ENCODE measurements around the gene UQCRC2.

UQCRC2 gene

GRCh38 chr16:21980032-21980431, 26.9 kb downstream of the UQCRC2 start:
- DNase-seq: no peak
- no peaks in the 10 kb centered on the region for H3K4me1 ChIP-seq (ENCODE audit: low read length)
- H3K79me2 ChIP-seq (ENCODE audit: low read length): no peaks in the 10 kb centered on the region
- no peaks in the 10 kb centered on the region for H4K20me1 ChIP-seq (ENCODE audit: insufficient read depth, low read length)
- H3K9me2 ChIP-seq (replicated peaks; ENCODE audit: insufficient read depth, low read length): no peaks in the 10 kb centered on the region
- H3K4me2 ChIP-seq (ENCODE audit: low read depth, low read length): no peak overlapping the region
- H3K36me3 ChIP-seq (replicated peaks; ENCODE audit: insufficient read depth, low read length): peaks cover 38% of the 10 kb centered on the region
- H3K27me3 ChIP-seq (replicated peaks; ENCODE audit: insufficient read depth, low read length): no peaks in the 10 kb centered on the region
- no peak overlapping the region for H3K27ac ChIP-seq (ENCODE audit: low read length)
- H2AFZ ChIP-seq (ENCODE audit: low read length): no peak overlapping the region
- no peak overlapping the region for H3K4me3 ChIP-seq (ENCODE audit: low read length)
- no peak overlapping the region for H3K9ac ChIP-seq (ENCODE audit: low read length)
- H3K9me3 ChIP-seq (replicated peaks; ENCODE audit: insufficient read depth, low read length): no peaks in the 10 kb centered on the region
- no peaks in the 10 kb centered on the region for H3F3A ChIP-seq (ENCODE audit: insufficient read depth, low read length)
- TF ChIP-seq EZH2 (optimal IDR thresholded peaks at IDR 0.05; ENCODE audit: low read depth, low read length) (no peak), EZH2phosphoT487 (IDR thresholded peaks at IDR 0.05; ENCODE audit: low read length) (no peak)
- TF ChIP-seq, protein P1, sequence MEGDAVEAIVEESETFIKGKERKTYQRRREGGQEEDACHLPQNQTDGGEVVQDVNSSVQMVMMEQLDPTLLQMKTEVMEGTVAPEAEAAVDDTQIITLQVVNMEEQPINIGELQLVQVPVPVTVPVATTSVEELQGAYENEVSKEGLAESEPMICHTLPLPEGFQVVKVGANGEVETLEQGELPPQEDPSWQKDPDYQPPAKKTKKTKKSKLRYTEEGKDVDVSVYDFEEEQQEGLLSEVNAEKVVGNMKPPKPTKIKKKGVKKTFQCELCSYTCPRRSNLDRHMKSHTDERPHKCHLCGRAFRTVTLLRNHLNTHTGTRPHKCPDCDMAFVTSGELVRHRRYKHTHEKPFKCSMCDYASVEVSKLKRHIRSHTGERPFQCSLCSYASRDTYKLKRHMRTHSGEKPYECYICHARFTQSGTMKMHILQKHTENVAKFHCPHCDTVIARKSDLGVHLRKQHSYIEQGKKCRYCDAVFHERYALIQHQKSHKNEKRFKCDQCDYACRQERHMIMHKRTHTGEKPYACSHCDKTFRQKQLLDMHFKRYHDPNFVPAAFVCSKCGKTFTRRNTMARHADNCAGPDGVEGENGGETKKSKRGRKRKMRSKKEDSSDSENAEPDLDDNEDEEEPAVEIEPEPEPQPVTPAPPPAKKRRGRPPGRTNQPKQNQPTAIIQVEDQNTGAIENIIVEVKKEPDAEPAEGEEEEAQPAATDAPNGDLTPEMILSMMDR (IDR thresholded peaks at IDR 0.05; ENCODE audit: low read length): no peak

GRCh38 chr16:21982108-21982507, 28.9 kb downstream of the UQCRC2 start:
- Histone ChIP-seq H2AFZ (ENCODE audit: low read length) (no peak overlapping the region), H3K4me2 (ENCODE audit: low read depth, low read length) (no peak overlapping the region), H3K79me2 (ENCODE audit: low read length) (no peaks in the 10 kb centered on the region), H3K9ac (ENCODE audit: low read length) (no peak overlapping the region), H3F3A (ENCODE audit: insufficient read depth, low read length) (no peaks in the 10 kb centered on the region), H3K9me2 (replicated peaks; ENCODE audit: insufficient read depth, low read length) (no peaks in the 10 kb centered on the region), H3K9me3 (replicated peaks; ENCODE audit: insufficient read depth, low read length) (no peaks in the 10 kb centered on the region), H4K20me1 (ENCODE audit: insufficient read depth, low read length) (no peaks in the 10 kb centered on the region), H3K4me3 (ENCODE audit: low read length) (no peak overlapping the region), H3K36me3 (replicated peaks; ENCODE audit: insufficient read depth, low read length) (peaks cover 32% of the 10 kb centered on the region), H3K27me3 (replicated peaks; ENCODE audit: insufficient read depth, low read length) (no peaks in the 10 kb centered on the region), H3K27ac (ENCODE audit: low read length) (no peak overlapping the region), H3K4me1 (ENCODE audit: low read length) (no peaks in the 10 kb centered on the region)
- DNase-seq: no peak
- TF ChIP-seq EZH2phosphoT487 (IDR thresholded peaks at IDR 0.05; ENCODE audit: low read length) (no peak), EZH2 (optimal IDR thresholded peaks at IDR 0.05; ENCODE audit: low read depth, low read length) (no peak)
- TF ChIP-seq, protein P1 (IDR thresholded peaks at IDR 0.05; ENCODE audit: low read length): no peak

DNA sequence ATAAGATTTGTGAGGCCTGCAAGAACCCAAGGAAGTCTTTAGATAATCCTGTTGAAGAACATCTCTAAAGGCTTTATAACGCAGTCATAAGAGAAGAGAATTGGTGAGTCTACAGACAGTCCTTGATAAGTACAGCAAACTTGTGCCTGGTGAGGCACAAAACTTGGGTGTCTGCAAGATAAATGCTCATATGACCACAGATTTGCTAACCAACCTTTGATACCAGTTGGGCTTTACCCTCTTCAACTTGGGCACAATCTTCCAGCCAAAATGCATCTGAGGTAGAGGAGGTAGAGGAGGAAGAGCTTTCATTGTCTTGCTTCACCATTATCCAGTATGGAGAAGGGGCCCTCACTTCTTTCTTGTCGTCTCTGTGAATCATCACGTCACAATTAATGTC, 30.9 kb downstream of the UQCRC2 start:
- Histone ChIP-seq H3K9me3 (replicated peaks; ENCODE audit: insufficient read depth, low read length) (no peaks in the 10 kb centered on the region), H3K9me2 (replicated peaks; ENCODE audit: insufficient read depth, low read length) (no peaks in the 10 kb centered on the region)

More for the DNA sequence above, 30.9 kb downstream of the UQCRC2 start:
- DNase-seq: no peak
- H3K4me1 ChIP-seq (ENCODE audit: low read length): no peaks in the 10 kb centered on the region
- no peak overlapping the region for H3K27ac ChIP-seq (ENCODE audit: low read length)
- TF ChIP-seq, protein P1 (IDR thresholded peaks at IDR 0.05; ENCODE audit: low read length): no peak
- no peak for TF ChIP-seq EZH2phosphoT487 (IDR thresholded peaks at IDR 0.05; ENCODE audit: low read length)
- TF ChIP-seq EZH2 (optimal IDR thresholded peaks at IDR 0.05; ENCODE audit: low read depth, low read length): no peak
- H3K9ac ChIP-seq (ENCODE audit: low read length): no peak overlapping the region
- peaks cover 24% of the 10 kb centered on the region for H3K36me3 ChIP-seq (replicated peaks; ENCODE audit: insufficient read depth, low read length)
- no peaks in the 10 kb centered on the region for H4K20me1 ChIP-seq (ENCODE audit: insufficient read depth, low read length)
- no peak overlapping the region for H3K4me2 ChIP-seq (ENCODE audit: low read depth, low read length)
- H2AFZ ChIP-seq (ENCODE audit: low read length): no peak overlapping the region
- H3F3A ChIP-seq (ENCODE audit: insufficient read depth, low read length): no peaks in the 10 kb centered on the region
- H3K4me3 ChIP-seq (ENCODE audit: low read length): no peak overlapping the region
- H3K27me3 ChIP-seq (replicated peaks; ENCODE audit: insufficient read depth, low read length): no peaks in the 10 kb centered on the region
- no peaks in the 10 kb centered on the region for H3K79me2 ChIP-seq (ENCODE audit: low read length)
